RWPE1 (cell line): ENCODE data around the gene ANGPTL1.

Experiments
- CTCF ChIA-PET: fragments of 350-600 bp; sonication (Branson Sonifier 250); formaldehyde crosslinking; extraction: SDS; loops from one replicate; lab custom pipeline; 2021; lab: Yijun Ruan, JAX
- POLR2A ChIA-PET: fragments of 400-600 bp; formaldehyde crosslinking; extraction: SDS; loops from one replicate; lab custom pipeline; 2020; ENCODE audit warnings: antibody characterized with exemption; ENCODE audit not compliant: low non-redundant PET; lab: Yijun Ruan, JAX
- DNase-seq: peaks from one replicate; pipeline ENCODE4 v3.0.0; 2012; ENCODE audit warnings: low spot score
- H3K27ac ChIP-seq: fragments of 450-650 bp; 2 replicates; pipeline ENCODE4 v1.5.1; 2017
- CTCF ChIP-seq: fragments of 450-650 bp; conservative IDR thresholded peaks from 2 replicates; pipeline ENCODE4 v1.5.1; 2017; ENCODE audit warnings: low read depth, mild to moderate bottlenecking

The ANGPTL1 gene

GRCh38 chr1:178808529-178808928, 62.3 kb downstream of the ANGPTL1 start:
- ChIA-PET CTCF (interaction anchor here (0.5 to 0.6 kb wide), 2 partner anchors 142 to 271 kb away, joined by 4 to 6 read pairs; no protein-coding TSS in a partner anchor), POLR2A (no interaction called here)

DNA sequence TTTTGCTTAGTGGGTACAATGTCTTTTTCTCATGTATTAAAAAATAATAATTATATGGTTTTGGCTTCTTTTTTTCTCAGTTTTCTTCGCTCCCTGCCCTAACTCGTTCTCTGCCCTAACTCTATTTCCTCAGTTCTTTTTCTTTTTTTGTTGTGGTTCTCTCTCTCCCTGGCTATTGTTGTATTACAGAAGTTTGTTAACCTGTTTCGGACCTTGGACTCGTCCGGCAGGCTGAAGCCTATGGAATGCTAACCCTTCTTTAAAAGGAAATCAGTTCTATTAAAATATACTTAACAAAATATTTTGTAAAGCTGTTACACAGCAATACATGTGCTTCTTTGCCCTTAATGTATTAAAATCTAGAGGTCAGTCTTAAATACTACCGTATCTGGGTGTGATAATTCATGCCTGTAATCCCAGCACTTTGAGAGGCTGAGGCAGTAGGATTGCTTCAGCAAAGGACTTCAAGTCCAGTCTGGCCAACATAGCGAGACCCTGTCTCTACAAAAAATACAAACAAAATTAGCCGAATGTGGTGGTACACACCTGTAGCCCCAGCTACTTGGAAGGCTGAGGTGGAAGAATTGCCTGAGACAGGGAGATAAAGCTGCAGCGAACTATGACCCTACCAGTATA, 64.1 kb downstream of the ANGPTL1 start:
- CTCF ChIA-PET: interaction anchor here (0.6 to 0.7 kb wide), 2 partner anchors 80 to 469 kb away, joined by 4 to 5 read pairs; no protein-coding TSS in a partner anchor
- DNase-seq: no peak
- no peak for TF ChIP-seq CTCF
- H3K27ac ChIP-seq: no peak overlapping the region
- POLR2A ChIA-PET: no interaction called here

More at GRCh38 chr1:178808529-178808928, 62.3 kb downstream of the ANGPTL1 start:
- no peak overlapping the region for H3K27ac ChIP-seq
- no peak for DNase-seq
- no peak for TF ChIP-seq CTCF

- TF ChIP-seq CTCF: no peak
- CTCF ChIA-PET: interaction anchor here (0.6 kb wide), 1 partner anchor 260 kb away, joined by 6 read pairs; no protein-coding TSS in a partner anchor
- POLR2A ChIA-PET: no interaction called here
- no peak overlapping the region for H3K27ac ChIP-seq
- DNase-seq: no peak
Measured at GRCh38 chr1:178802873-178803272, 68.0 kb downstream of the ANGPTL1 start.
